Sigmoid colon (tissue), 7 donors: Measurements from ENCODE around the gene BPTF. TPM values are rescaled to one million over a fixed set of nuclear protein-coding genes. Genes with fewer than 3 reads are reported as not detected.
"Not testable (repeated sequence)": the region's sequence is repeated elsewhere in the genome, so short reads cannot be mapped to it uniquely, and the experiment has no call there.

Experiments used
- DNase-seq: peaks from one replicate; pipeline ENCODE4 v3.0.0-alpha.2; 2019
- H3K27ac ChIP-seq, 4 donors: fragments of 200-600 bp; sonication (generic); one replicate each; pipeline ENCODE4 v1.5.1; 2016 to 2019; ENCODE audit warnings: mild to moderate bottlenecking in 1 of 4
- H3K27me3 ChIP-seq, 3 donors: fragments of 200-600 bp; sonication (generic); one replicate each; pipeline ENCODE4 v1.5.1; 2019; ENCODE audit warnings: mild to moderate bottlenecking in 1 of 3
- H3K36me3 ChIP-seq, 4 donors: fragments of 200-600 bp; sonication (generic); one replicate each; pipeline ENCODE4 v1.5.1; 2016 to 2019
- H3K4me1 ChIP-seq, 4 donors: fragments of 200-600 bp; sonication (generic); one replicate each; pipeline ENCODE4 v1.5.1; 2017 to 2019
- H3K4me3 ChIP-seq, 4 donors: fragments of 200-600 bp; sonication (generic); one replicate each; pipeline ENCODE4 v1.5.1; 2017 to 2019; ENCODE audit warnings: mild to moderate bottlenecking in 2 of 4, moderate library complexity in 1 of 4
- H3K9me3 ChIP-seq, 4 donors: fragments of 200-600 bp in 3 of 4; sonication (generic) in 3 of 4; one replicate each; pipeline versions ENCODE4 v1.5.1 to v1.6.1; 2013 to 2019
- EP300 ChIP-seq, 4 donors: sonication (generic); formaldehyde crosslinking; IDR thresholded peaks; one replicate each; pipeline ENCODE4 v1.6.1; 2017; ENCODE audit warnings: antibody characterized with exemption in 4 of 4
- POLR2A ChIP-seq, 2 donors: fragments of 450-650 bp; IDR thresholded peaks; one replicate each; pipeline ENCODE4 v1.6.1; 2016; ENCODE audit warnings: antibody characterized with exemption in 2 of 2, mild to moderate bottlenecking in 2 of 2, moderate library complexity in 2 of 2
- POLR2AphosphoS5 ChIP-seq, 4 donors: sonication (generic); formaldehyde crosslinking; IDR thresholded peaks; one replicate each; pipeline ENCODE4 v1.6.1; 2017; ENCODE audit warnings: antibody characterized with exemption in 4 of 4
- WGBS, 2 donors: extraction: QIAGEN DNeasy Blood & Tissue Kit; methylation state at CpG; one replicate each; pipeline ENCODE4 v1.1.7; 2013; 5-methylcytosine and 5-hydroxymethylcytosine counted together
- intact Hi-C: fragments of 100-400 bp; cut with DNase I; formaldehyde crosslinking; loops from one replicate; pipeline ENCODE4 v1.15.1; 2023
- polyA plus RNA-seq, 3 donors: library from polyadenylated mRNA; stranded (reverse); fragments of 200-250 nt; gene quantifications; one replicate each; pipeline ENCODE4 v1.2.3, GENCODE V29; 2013
- small RNA-seq, 3 donors: library from RNA; depleted of rRNA; stranded (forward); fragments of <200 nt; gene quantifications; one replicate each; pipeline ENCODE3, GENCODE V24; 2016
- total RNA-seq, 4 donors: library from RNA; depleted of rRNA; stranded (reverse); fragments of >200 nt; gene quantifications; one replicate each; pipeline ENCODE4 v1.1.0, GENCODE V29; 2016
- TF ChIP-seq, protein P1 (sequence below), 4 experiments: fragments of 450-650 bp in 3 of 4; fragments of 200-600 bp in 1 of 4; IDR thresholded peaks; one replicate each; pipeline ENCODE4 v1.5.1; 2016 to 2019; ENCODE audit warnings: antibody characterized with exemption in 4 of 4, mild to moderate bottlenecking in 3 of 4, moderate library complexity in 2 of 4
- donor health status: healthy with polysubstance abuse.
- donor health status: Bipolar disorder and iron deficiency.
- donor health status: healthy.

Gene BPTF
- total and polyA plus RNA-seq, 7 donors = 8.4 to 91.1 (median 64.6) TPM

DNA sequence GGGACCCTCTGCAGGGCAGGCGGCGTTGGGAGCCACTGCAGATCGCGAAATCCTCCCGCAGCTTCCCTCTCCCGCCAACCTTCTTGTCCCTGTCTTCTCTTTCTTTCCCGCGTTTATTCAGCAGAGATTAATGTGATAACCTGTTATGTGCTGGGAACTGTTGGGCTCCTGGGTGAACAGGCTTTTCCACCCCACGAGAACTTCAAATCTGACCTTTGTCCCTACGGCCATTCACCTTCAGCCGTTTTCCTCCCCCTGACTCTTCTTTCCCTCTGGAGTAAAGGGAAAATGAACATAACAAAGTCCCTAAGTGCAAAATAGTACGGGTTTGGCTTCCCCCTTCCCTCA, 195.1 kb downstream of the BPTF start:
- peaks cover 0 to 6% (median 5%) of the 10 kb centered on the region in 4 donors for H3K4me1 ChIP-seq
- intact Hi-C loops = loop anchor here (1.0 to 2.0 kb wide), 3 partner anchors 14 to 57 kb away; partner anchors contain the start of gene KPNA2
- peak overlapping the region; percentile 45 to 66 (median 56) for H3K4me3 ChIP-seq
- no peak for DNase-seq
- no peaks in the 10 kb centered on the region for H3K27me3 ChIP-seq
- H3K9me3 ChIP-seq = no peaks in the 10 kb centered on the region
- WGBS, 2 donors = 0 to 1% methylated on average over 12 of the region's 12 CpGs
- no peaks in the 10 kb centered on the region for H3K36me3 ChIP-seq
- H3K27ac ChIP-seq = peak overlapping the region; percentile 84 to 92 (median 88)
- TF ChIP-seq POLR2AphosphoS5 (IDR thresholded peaks at IDR 0.05) (no peak), EP300 (IDR thresholded peaks at IDR 0.05) (no peak), POLR2A (IDR thresholded peaks at IDR 0.05) (no peak)
- TF ChIP-seq, protein P1, sequence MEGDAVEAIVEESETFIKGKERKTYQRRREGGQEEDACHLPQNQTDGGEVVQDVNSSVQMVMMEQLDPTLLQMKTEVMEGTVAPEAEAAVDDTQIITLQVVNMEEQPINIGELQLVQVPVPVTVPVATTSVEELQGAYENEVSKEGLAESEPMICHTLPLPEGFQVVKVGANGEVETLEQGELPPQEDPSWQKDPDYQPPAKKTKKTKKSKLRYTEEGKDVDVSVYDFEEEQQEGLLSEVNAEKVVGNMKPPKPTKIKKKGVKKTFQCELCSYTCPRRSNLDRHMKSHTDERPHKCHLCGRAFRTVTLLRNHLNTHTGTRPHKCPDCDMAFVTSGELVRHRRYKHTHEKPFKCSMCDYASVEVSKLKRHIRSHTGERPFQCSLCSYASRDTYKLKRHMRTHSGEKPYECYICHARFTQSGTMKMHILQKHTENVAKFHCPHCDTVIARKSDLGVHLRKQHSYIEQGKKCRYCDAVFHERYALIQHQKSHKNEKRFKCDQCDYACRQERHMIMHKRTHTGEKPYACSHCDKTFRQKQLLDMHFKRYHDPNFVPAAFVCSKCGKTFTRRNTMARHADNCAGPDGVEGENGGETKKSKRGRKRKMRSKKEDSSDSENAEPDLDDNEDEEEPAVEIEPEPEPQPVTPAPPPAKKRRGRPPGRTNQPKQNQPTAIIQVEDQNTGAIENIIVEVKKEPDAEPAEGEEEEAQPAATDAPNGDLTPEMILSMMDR (IDR thresholded peaks at IDR 0.05) = no peak

DNA sequence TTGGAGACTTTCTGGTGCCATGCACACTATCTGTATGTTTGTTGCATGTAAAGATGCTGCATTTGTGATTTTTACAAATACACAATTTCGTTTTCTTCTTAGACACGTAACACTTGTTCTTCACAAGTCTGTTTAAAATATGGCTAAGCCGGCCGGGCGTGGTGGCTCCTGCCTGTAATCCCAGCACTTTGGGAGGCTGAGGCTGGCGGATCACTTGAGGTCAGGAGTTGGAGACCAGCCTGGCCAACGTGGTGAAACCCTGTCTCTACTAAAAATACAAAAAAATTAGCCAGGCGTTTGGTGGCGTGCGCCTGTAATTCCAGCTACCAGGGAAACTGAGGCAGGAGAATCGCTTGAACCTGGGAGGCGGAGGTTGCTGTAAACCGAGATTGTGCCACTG, 195.5 kb downstream of the BPTF start:
- peak overlapping the region in 3 of 4 donors; percentile 53 to 66 (median 60) for H3K4me3 ChIP-seq
- 50 to 75% methylated on average over 13 of the region's 13 CpGs for WGBS, 2 donors
- intact Hi-C loops = loop anchor here (1.0 to 2.0 kb wide), 3 partner anchors 14 to 57 kb away; partner anchors contain the start of gene KPNA2
- DNase-seq, H3K4me1 ChIP-seq, H3K36me3 ChIP-seq, H3K27me3 ChIP-seq, H3K9me3 ChIP-seq: not testable (repeated sequence)
- H3K27ac ChIP-seq = peak overlapping the region; percentile 84 to 92 (median 88)

GRCh38 chr17:68021963-68022362, 196.7 kb downstream of the BPTF start:
- 90 to 96% methylated on average over 8 of the region's 8 CpGs for WGBS, 2 donors
- H3K9me3 ChIP-seq = no peaks in the 10 kb centered on the region
- H3K27me3 ChIP-seq = no peaks in the 10 kb centered on the region
- TF ChIP-seq POLR2AphosphoS5 (IDR thresholded peaks at IDR 0.05) = no peak
- TF ChIP-seq POLR2A (IDR thresholded peaks at IDR 0.05) = no peak
- TF ChIP-seq EP300 (IDR thresholded peaks at IDR 0.05) = no peak
- TF ChIP-seq, protein P1 (IDR thresholded peaks at IDR 0.05) = no peak
- no peak overlapping the region for H3K27ac ChIP-seq
- H3K36me3 ChIP-seq = no peaks in the 10 kb centered on the region
- no peak for DNase-seq
- no peak overlapping the region for H3K4me3 ChIP-seq
- H3K4me1 ChIP-seq = peaks cover 0 to 6% (median 5%) of the 10 kb centered on the region in 4 donors
- intact Hi-C loops = loop anchor here (2.0 kb wide), 1 partner anchor 13 kb away; the partner anchor contains the start of gene KPNA2

GRCh38 chr17:68022547-68022946, 197.2 kb downstream of the BPTF start:
- H3K4me3 ChIP-seq, intact Hi-C loops, H3K36me3 ChIP-seq, H3K4me1 ChIP-seq, H3K9me3 ChIP-seq, H3K27ac ChIP-seq, DNase-seq, H3K27me3 ChIP-seq: not testable (repeated sequence)
- 96% methylated on average over 15 of the region's 15 CpGs for WGBS, 2 donors

DNA sequence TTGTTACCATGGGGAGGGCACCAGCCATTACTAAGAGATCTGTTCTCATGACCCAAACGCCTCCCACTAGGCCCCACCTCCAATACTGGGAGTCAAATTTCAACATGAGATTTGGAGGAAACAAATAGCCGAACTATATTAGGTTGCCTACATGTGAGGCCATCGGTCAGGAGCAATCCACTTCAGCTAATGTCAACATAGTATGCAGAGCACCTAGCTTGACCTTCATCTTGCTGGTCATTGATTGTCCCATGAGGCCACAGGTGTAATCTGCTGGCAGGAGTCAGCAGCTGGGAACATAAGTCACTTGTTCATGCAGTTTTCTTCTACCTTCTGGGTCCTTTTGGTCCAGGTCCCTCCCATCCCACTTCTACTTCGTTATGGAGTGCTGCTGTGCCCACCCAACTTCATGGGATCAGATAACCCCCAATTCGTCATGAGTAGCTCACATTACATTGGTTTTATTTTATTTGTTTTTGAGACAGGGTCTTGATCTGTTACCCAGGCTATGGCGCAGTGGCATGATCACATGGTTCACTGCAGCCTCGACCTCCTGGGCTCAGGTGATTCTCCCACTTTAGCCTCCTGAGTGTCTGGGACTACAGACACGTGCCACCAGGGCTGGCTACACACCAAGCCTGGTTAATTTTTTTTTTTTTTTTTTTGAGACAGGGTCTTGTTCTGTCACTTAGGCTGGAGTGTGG, 204.4 kb downstream of the BPTF start:
- H3K4me3 ChIP-seq = no peak overlapping the region
- H3K36me3 ChIP-seq = no peaks in the 10 kb centered on the region
- TF ChIP-seq EP300 (IDR thresholded peaks at IDR 0.05) (no peak), POLR2A (IDR thresholded peaks at IDR 0.05) (no peak), POLR2AphosphoS5 (IDR thresholded peaks at IDR 0.05) (no peak)
- TF ChIP-seq, protein P1 (IDR thresholded peaks at IDR 0.05) = no peak
- WGBS, 2 donors = 70 to 76% methylated on average over 8 of the region's 8 CpGs
- H3K27me3 ChIP-seq = no peaks in the 10 kb centered on the region
- peaks cover 0 to 7% (median under 1%) of the 10 kb centered on the region in 4 donors for H3K4me1 ChIP-seq
- H3K9me3 ChIP-seq = no peaks in the 10 kb centered on the region
- no peak for DNase-seq
- intact Hi-C loops = no loop called here
- H3K27ac ChIP-seq = no peak overlapping the region

Small RNAs within 50 kb of the gene (small RNA-seq; reads per million reads assigned to genes)
- 0 reads per million in 3 donors for gene RN7SL622P

Other genes starting within 250 kb of the BPTF start
- 10 to 100 TPM; 22.7 to 34.2 (median 26.0) TPM for gene NOL11, start 107.6 kb upstream of the BPTF start, total RNA-seq
- gene NOL11, start 107.6 kb upstream of the BPTF start, polyA plus RNA-seq = 10 to 100 TPM; 13.8 to 27.1 (median 22.0) TPM
- gene C17orf58, start 171.0 kb downstream of the BPTF start, total RNA-seq = 10 to 100 TPM in 1 of 4 donors, 1 to 10 TPM in 3; 1.4 to 12.5 (median 5.1) TPM
- 10 to 100 TPM in 2 of 3 donors, 1 to 10 TPM in 1; 8.3 to 24.7 (median 22.2) TPM for gene C17orf58, start 171.0 kb downstream of the BPTF start, polyA plus RNA-seq
- 10 to 100 TPM in 2 of 4 donors, 1 to 10 TPM in 2; 7.4 to 17.0 (median 13.0) TPM for gene KPNA2, start 210.2 kb downstream of the BPTF start, total RNA-seq
- gene KPNA2, start 210.2 kb downstream of the BPTF start, polyA plus RNA-seq = 10 to 100 TPM; 11.4 to 63.6 (median 25.4) TPM